ENCODE data around the gene RAP2A. TPM values are rescaled to one million over a fixed set of nuclear protein-coding genes. Genes with fewer than 3 reads are reported as not detected.

Gene RAP2A
- total RNA-seq, 1 donor: 49.9 TPM

GRCh38 chr13:97397267-97397666, 36.7 kb upstream of the RAP2A start:
- DNase-seq (ENCODE audit: insufficient read length, low spot score, missing footprints): no peak
- H4K20me1 ChIP-seq (ENCODE audit: insufficient read depth, low read length): no peaks in the 10 kb centered on the region

GRCh38 chr13:97401421-97401820, 32.5 kb upstream of the RAP2A start:
- no peaks in the 10 kb centered on the region for H3K27me3 ChIP-seq (ENCODE audit: insufficient read depth, low read length)
- no peak overlapping the region for H3K4me3 ChIP-seq (ENCODE audit: insufficient read depth, low read length)
- no peaks in the 10 kb centered on the region for H3K9me3 ChIP-seq (ENCODE audit: low read depth, low read length)
- no peak overlapping the region for H2AFZ ChIP-seq (ENCODE audit: low read length)
- no peak overlapping the region for H3K27ac ChIP-seq (ENCODE audit: low read depth, low read length)
- no peaks in the 10 kb centered on the region for H4K20me1 ChIP-seq (ENCODE audit: insufficient read depth, low read length)
- H3K36me3 ChIP-seq (ENCODE audit: insufficient read depth, low read length): no peaks in the 10 kb centered on the region
- H3K4me1 ChIP-seq (ENCODE audit: insufficient read depth, low read length): peaks cover 5% of the 10 kb centered on the region
- H3K79me2 ChIP-seq (ENCODE audit: insufficient read depth, low read length): no peaks in the 10 kb centered on the region
- no peak for TF ChIP-seq CTCF (IDR thresholded peaks at IDR 0.05; ENCODE audit: extremely low read depth, low read depth, low read length)
- DNase-seq (ENCODE audit: insufficient read length, low spot score, missing footprints): no peak
- H3K4me2 ChIP-seq (ENCODE audit: insufficient read depth, low read length): no peak overlapping the region

More at GRCh38 chr13:97397267-97397666, 36.7 kb upstream of the RAP2A start:
- Histone ChIP-seq H3K36me3 (ENCODE audit: insufficient read depth, low read length) (no peaks in the 10 kb centered on the region), H3K79me2 (ENCODE audit: insufficient read depth, low read length) (no peaks in the 10 kb centered on the region), H3K4me3 (ENCODE audit: insufficient read depth, low read length) (no peak overlapping the region), H2AFZ (ENCODE audit: low read length) (no peak overlapping the region), H3K9me3 (ENCODE audit: low read depth, low read length) (no peaks in the 10 kb centered on the region), H3K27me3 (ENCODE audit: insufficient read depth, low read length) (no peaks in the 10 kb centered on the region), H3K4me1 (ENCODE audit: insufficient read depth, low read length) (peaks cover 12% of the 10 kb centered on the region), H3K4me2 (ENCODE audit: insufficient read depth, low read length) (no peak overlapping the region), H3K27ac (ENCODE audit: low read depth, low read length) (no peak overlapping the region)
- TF ChIP-seq CTCF (IDR thresholded peaks at IDR 0.05; ENCODE audit: extremely low read depth, low read depth, low read length): no peak

GRCh38 chr13:97403893-97404750, 29.8 kb upstream of the RAP2A start:
- Histone ChIP-seq H3K36me3 (ENCODE audit: insufficient read depth, low read length) (no peaks in the 10 kb centered on the region), H3K27ac (ENCODE audit: low read depth, low read length) (no peak overlapping the region), H3K27me3 (ENCODE audit: insufficient read depth, low read length) (peaks cover 3% of the 10 kb centered on the region), H3K79me2 (ENCODE audit: insufficient read depth, low read length) (no peaks in the 10 kb centered on the region), H3K4me1 (ENCODE audit: insufficient read depth, low read length) (peaks cover 5% of the 10 kb centered on the region), H3K9me3 (ENCODE audit: low read depth, low read length) (no peaks in the 10 kb centered on the region), H3K4me3 (ENCODE audit: insufficient read depth, low read length) (no peak overlapping the region), H2AFZ (ENCODE audit: low read length) (no peak overlapping the region), H4K20me1 (ENCODE audit: insufficient read depth, low read length) (no peaks in the 10 kb centered on the region), H3K4me2 (ENCODE audit: insufficient read depth, low read length) (no peak overlapping the region)
- DNase-seq (ENCODE audit: insufficient read length, low spot score, missing footprints): no peak
- TF ChIP-seq CTCF (IDR thresholded peaks at IDR 0.05; ENCODE audit: extremely low read depth, low read depth, low read length): no peak

GRCh38 chr13:97407540-97407939, 26.4 kb upstream of the RAP2A start:
- TF ChIP-seq CTCF (IDR thresholded peaks at IDR 0.05; ENCODE audit: extremely low read depth, low read depth, low read length): no peak
- no peak overlapping the region for H2AFZ ChIP-seq (ENCODE audit: low read length)

More at GRCh38 chr13:97407540-97407939, 26.4 kb upstream of the RAP2A start:
- H3K27me3 ChIP-seq (ENCODE audit: insufficient read depth, low read length): peaks cover 5% of the 10 kb centered on the region
- H3K27ac ChIP-seq (ENCODE audit: low read depth, low read length): no peak overlapping the region
- no peaks in the 10 kb centered on the region for H3K79me2 ChIP-seq (ENCODE audit: insufficient read depth, low read length)
- no peak overlapping the region for H3K4me3 ChIP-seq (ENCODE audit: insufficient read depth, low read length)
- no peaks in the 10 kb centered on the region for H3K9me3 ChIP-seq (ENCODE audit: low read depth, low read length)
- H3K4me1 ChIP-seq (ENCODE audit: insufficient read depth, low read length): peaks cover 5% of the 10 kb centered on the region
- H4K20me1 ChIP-seq (ENCODE audit: insufficient read depth, low read length): no peaks in the 10 kb centered on the region
- H3K36me3 ChIP-seq (ENCODE audit: insufficient read depth, low read length): no peaks in the 10 kb centered on the region
- no peak overlapping the region for H3K4me2 ChIP-seq (ENCODE audit: insufficient read depth, low read length)
- no peak for DNase-seq (ENCODE audit: insufficient read length, low spot score, missing footprints)

All from osteoblast (primary cell).